ENCODE results near the gene MADD. TPM values are rescaled to one million over a fixed set of nuclear protein-coding genes. Genes with fewer than 3 reads are reported as not detected.

Gene MADD
- total and polyA plus RNA-seq, 2 experiments from 2014 or later = 13.4 to 43.8 TPM

- H3K4me1 ChIP-seq (ENCODE audit: insufficient read depth) = peaks cover 33% of the 10 kb centered on the region
- Mint-ChIP-seq H3K27ac (no peak overlapping the region; the same call in 1 of the 2 replicates), H3K4me1 (peaks cover 33% of the 10 kb centered on the region), H3K9me3 (no peaks in the 10 kb centered on the region), H3K4me3 (no peak overlapping the region; the same call in 2 of the 3 replicates), H3K36me3 (ENCODE audit: low read depth) (no peaks in the 10 kb centered on the region), H3K27me3 (ENCODE audit: insufficient read depth, low read depth, poor library complexity) (peaks cover 2% of the 10 kb centered on the region)
- no peaks in the 10 kb centered on the region for H3K36me3 ChIP-seq (ENCODE audit: insufficient read depth)
- peaks cover 13% of the 10 kb centered on the region for H3F3A ChIP-seq (replicated peaks; ENCODE audit: low read depth)
- no peaks in the 10 kb centered on the region for H3K9me2 ChIP-seq (ENCODE audit: insufficient read depth)
- no peak for DNase-seq (ENCODE audit: low spot score)
- H3K27ac ChIP-seq (ENCODE audit: low read depth) = no peak overlapping the region
- no peaks in the 10 kb centered on the region for H3K79me2 ChIP-seq (replicated peaks; ENCODE audit: insufficient read depth)
- H3K27me3 ChIP-seq (ENCODE audit: insufficient read depth) = no peaks in the 10 kb centered on the region
- ATAC-seq = no peak
- no peaks in the 10 kb centered on the region for H4K20me1 ChIP-seq (replicated peaks; ENCODE audit: insufficient read depth)
- H3K4me3 ChIP-seq = no peak overlapping the region
- H2AFZ ChIP-seq = no peak overlapping the region
- TF ChIP-seq EZH2phosphoT487 (IDR thresholded peaks at IDR 0.05; ENCODE audit: unreplicated experiment) (no peak), CTCF (conservative IDR thresholded peaks at IDR 0.05; ENCODE audit: low read depth in 2 of 2) (no peak), ETS1 (IDR thresholded peaks at IDR 0.05) (no peak), NANOG (IDR thresholded peaks at IDR 0.05; ENCODE audit: borderline replicate concordance) (no peak), CREB1 (CRISPR knock-in tag; IDR thresholded peaks at IDR 0.05; ENCODE audit: low read depth) (no peak), JUNB (IDR thresholded peaks at IDR 0.05; ENCODE audit: unreplicated experiment) (no peak), STAT1 (IDR thresholded peaks at IDR 0.05; ENCODE audit: unreplicated experiment) (no peak), ZNF462 (CRISPR knock-in tag; IDR thresholded peaks at IDR 0.05) (no peak), ZNF114 (CRISPR knock-in tag; IDR thresholded peaks at IDR 0.05) (no peak), REST (IDR thresholded peaks at IDR 0.05; ENCODE audit: unreplicated experiment) (no peak), ZNF331 (CRISPR knock-in tag; IDR thresholded peaks at IDR 0.05; ENCODE audit: low read depth) (no peak), POLR2AphosphoS5 (IDR thresholded peaks at IDR 0.05; ENCODE audit: low read depth) (no peak), EZH2 (IDR thresholded peaks at IDR 0.05; ENCODE audit: low read depth, unreplicated experiment) (no peak)
- H3K4me2 ChIP-seq = no peak overlapping the region
Measured at GRCh38 chr11:47256374-47256773, 13.6 kb upstream of the MADD start.

All from GM23338 (cell line).